ENCODE data around the gene SCG3. TPM values are rescaled to one million over a fixed set of nuclear protein-coding genes. Genes with fewer than 3 reads are reported as not detected.

The SCG3 gene
- polyA plus RNA-seq, 1 of the 3 experiments (the other 2 are of a cell fraction), result 0.16 TPM

- peaks cover 4% of the 10 kb centered on the region; the same call in 1 of the 2 replicates for H4K20me1 ChIP-seq (ENCODE audit: insufficient read depth)
- POLR2A ChIA-PET, result no interaction called here
- H3K4me1 ChIP-seq (ENCODE audit: control insufficient read depth in 1 of 2, insufficient read depth in 2 of 2, low read depth in 1 of 2, low read length in 1 of 2), result peaks cover 15 to 16% of the 10 kb centered on the region in 2 experiments
Measured at GRCh38 chr15:51754267-51754666, 73.0 kb downstream of the SCG3 start.

More at GRCh38 chr15:51754267-51754666, 73.0 kb downstream of the SCG3 start:
- H3K4me3 ChIP-seq (ENCODE audit: low read depth in 2 of 2, low read length in 1 of 2), result no peak overlapping the region
- H3K9ac ChIP-seq, result no peak overlapping the region
- H3K27me3 ChIP-seq (ENCODE audit: insufficient read depth), result no peaks in the 10 kb centered on the region
- no peaks in the 10 kb centered on the region for H3K9me3 ChIP-seq
- H3K27ac ChIP-seq (ENCODE audit: low read depth in 2 of 2, low read length in 1 of 2), result no peak overlapping the region
- H3K9me2 ChIP-seq, result no peaks in the 10 kb centered on the region
- DNase-seq, result no peak
- TF ChIP-seq USF2 (IDR thresholded peaks at IDR 0.05; ENCODE audit: borderline replicate concordance, low read depth, low read length), result no peak
- TF ChIP-seq RAD21 (IDR thresholded peaks at IDR 0.05; ENCODE audit: low read length), result no peak
- no peak for TF ChIP-seq TEAD4 (IDR thresholded peaks at IDR 0.05; ENCODE audit: borderline replicate concordance, insufficient read depth)
- no peak for TF ChIP-seq JUND (IDR thresholded peaks at IDR 0.05)
- no peak for TF ChIP-seq EZH2phosphoT487 (IDR thresholded peaks at IDR 0.05; ENCODE audit: borderline replicate concordance, low read depth)
- no peak for TF ChIP-seq MXI1 (IDR thresholded peaks at IDR 0.05; ENCODE audit: low read depth, low read length)
- TF ChIP-seq ELF1 (IDR thresholded peaks at IDR 0.05), result no peak
- no peak for TF ChIP-seq GATA2 (CRISPR knock-in tag; IDR thresholded peaks at IDR 0.05)
- no peak for TF ChIP-seq SMC3 (IDR thresholded peaks at IDR 0.05; ENCODE audit: low read depth, low read length)
- TF ChIP-seq MEF2A (IDR thresholded peaks at IDR 0.05; ENCODE audit: borderline replicate concordance, low read depth), result no peak
- no peak for TF ChIP-seq MAX (IDR thresholded peaks at IDR 0.05; ENCODE audit: low read depth)
- TF ChIP-seq PBX3 (IDR thresholded peaks at IDR 0.05), result no peak
- no peak for TF ChIP-seq RXRA (IDR thresholded peaks at IDR 0.05; ENCODE audit: borderline replicate concordance, low read depth)
- TF ChIP-seq USF1 (IDR thresholded peaks at IDR 0.05; ENCODE audit: borderline replicate concordance, low read depth), result no peak
- no peak for TF ChIP-seq TCF12 (IDR thresholded peaks at IDR 0.05)
- TF ChIP-seq REST (IDR thresholded peaks at IDR 0.05; ENCODE audit: low read depth, low read length), result no peak
- no peak for TF ChIP-seq FOXJ3 (CRISPR knock-in tag; IDR thresholded peaks at IDR 0.05)
- no peak for TF ChIP-seq RFX5 (IDR thresholded peaks at IDR 0.05; ENCODE audit: low read length)
- no peak for TF ChIP-seq NFIC (IDR thresholded peaks at IDR 0.05; ENCODE audit: borderline replicate concordance)
- no peaks in the 10 kb centered on the region for H3K36me3 ChIP-seq (replicated peaks in 1 of 2; ENCODE audit: control insufficient read depth in 1 of 2, insufficient read depth in 2 of 2, low read length in 1 of 2)
- 75% methylated on average over 2 of the region's 2 CpGs for WGBS (ENCODE audit: low lambda C conversion rate)
- peaks cover 27% of the 10 kb centered on the region; the same call in 1 of the 2 replicates for H3K79me2 ChIP-seq (ENCODE audit: insufficient read depth)
- H3K4me2 ChIP-seq, result no peak overlapping the region
- CTCF ChIA-PET, result interaction anchor here (2.1 to 5.4 kb wide), 2 partner anchors 22 to 104 kb away, joined by 11 to 51 read pairs; no protein-coding TSS in a partner anchor
- no peak overlapping the region for H2AFZ ChIP-seq (ENCODE audit: low read depth)
- H3F3A ChIP-seq (replicated peaks; ENCODE audit: insufficient read depth), result peaks cover 12% of the 10 kb centered on the region
